ENCODE measurements around the gene RAD51AP1. TPM values are rescaled to one million over a fixed set of nuclear protein-coding genes. Genes with fewer than 3 reads are reported as not detected.

RAD51AP1 gene
- total RNA-seq, 1 experiment from 2014 or later, result 10.8 TPM

- Mint-ChIP-seq H3K9me3 (ENCODE audit: unreplicated experiment) (no peaks in the 10 kb centered on the region), H3K4me3 (ENCODE audit: unreplicated experiment) (no peak overlapping the region), H3K27me3 (ENCODE audit: insufficient read depth, unreplicated experiment) (no peaks in the 10 kb centered on the region), H3K4me1 (ENCODE audit: insufficient read depth, unreplicated experiment) (peaks cover 5% of the 10 kb centered on the region), H3K36me3 (ENCODE audit: insufficient read depth, unreplicated experiment) (peaks cover 9% of the 10 kb centered on the region), H3K27ac (ENCODE audit: low read depth, unreplicated experiment) (peak overlapping the region; percentile 47)
- ChIA-PET CTCF (interaction anchor here (0.7 kb wide), 1 partner anchor 11 kb away, joined by 3 read pairs; no protein-coding TSS in a partner anchor), POLR2A (no interaction called here)
- no peak for DNase-seq (ENCODE audit: unreplicated experiment)
- TF ChIP-seq CTCF (IDR thresholded peaks at IDR 0.05; ENCODE audit: unreplicated experiment), result no peak
- intact Hi-C loops (cut with micrococcal nuclease), result no loop called here
- no TSS peak for BruUV-seq (replicated peaks)
Observed at GRCh38 chr12:4556735-4557530, 18.2 kb downstream of the RAD51AP1 start.

- H3K36me3 Mint-ChIP-seq (ENCODE audit: insufficient read depth, unreplicated experiment), result peaks cover 9% of the 10 kb centered on the region
- peaks cover 5% of the 10 kb centered on the region for H3K4me1 Mint-ChIP-seq (ENCODE audit: insufficient read depth, unreplicated experiment)
- H3K4me3 Mint-ChIP-seq (ENCODE audit: unreplicated experiment), result no peak overlapping the region
- intact Hi-C loops (cut with micrococcal nuclease), result no loop called here
- POLR2A ChIA-PET, result no interaction called here
- BruUV-seq (replicated peaks), result no TSS peak
- CTCF ChIA-PET, result no interaction called here
- no peaks in the 10 kb centered on the region for H3K27me3 Mint-ChIP-seq (ENCODE audit: insufficient read depth, unreplicated experiment)
- H3K9me3 Mint-ChIP-seq (ENCODE audit: unreplicated experiment), result no peaks in the 10 kb centered on the region
- TF ChIP-seq CTCF (IDR thresholded peaks at IDR 0.05; ENCODE audit: unreplicated experiment), result no peak
- no peak for DNase-seq (ENCODE audit: unreplicated experiment)
- H3K27ac Mint-ChIP-seq (ENCODE audit: low read depth, unreplicated experiment), result peak overlapping the region; percentile 47
Observed at GRCh38 chr12:4557586-4557985, 18.9 kb downstream of the RAD51AP1 start.

GRCh38 chr12:4558171-4558570 is 19.5 kb downstream of the RAD51AP1 start:
- Mint-ChIP-seq H3K27ac (ENCODE audit: low read depth, unreplicated experiment) (no peak overlapping the region), H3K27me3 (ENCODE audit: insufficient read depth, unreplicated experiment) (no peaks in the 10 kb centered on the region), H3K4me1 (ENCODE audit: insufficient read depth, unreplicated experiment) (peaks cover 5% of the 10 kb centered on the region), H3K36me3 (ENCODE audit: insufficient read depth, unreplicated experiment) (peaks cover 9% of the 10 kb centered on the region), H3K4me3 (ENCODE audit: unreplicated experiment) (no peak overlapping the region), H3K9me3 (ENCODE audit: unreplicated experiment) (no peaks in the 10 kb centered on the region)
- TF ChIP-seq CTCF (IDR thresholded peaks at IDR 0.05; ENCODE audit: unreplicated experiment), result no peak
- BruUV-seq (replicated peaks), result no TSS peak
- no peak for DNase-seq (ENCODE audit: unreplicated experiment)
- ChIA-PET POLR2A (no interaction called here), CTCF (no interaction called here)
- intact Hi-C loops (cut with micrococcal nuclease), result no loop called here

- no peaks in the 10 kb centered on the region for H3K36me3 Mint-ChIP-seq (ENCODE audit: insufficient read depth, unreplicated experiment)
- H3K27ac Mint-ChIP-seq (ENCODE audit: low read depth, unreplicated experiment), result no peak within 1 kb of the TSS
- H3K9me3 Mint-ChIP-seq (ENCODE audit: unreplicated experiment), result no peaks in the 10 kb centered on the region
- H3K4me3 Mint-ChIP-seq (ENCODE audit: unreplicated experiment), result no peak within 1 kb of the TSS
- ChIA-PET POLR2A (no interaction called here), CTCF (interaction anchor here (0.9 kb wide), 1 partner anchor 140 kb away, joined by 3 read pairs; no protein-coding TSS in a partner anchor)
- TF ChIP-seq CTCF (IDR thresholded peaks at IDR 0.05; ENCODE audit: unreplicated experiment), result no peak
- intact Hi-C loops (cut with micrococcal nuclease), result no loop called here
- DNase-seq (ENCODE audit: unreplicated experiment), result no peak
- no TSS peak for BruUV-seq (replicated peaks)
- H3K4me1 Mint-ChIP-seq (ENCODE audit: insufficient read depth, unreplicated experiment), result no peaks in the 10 kb centered on the region
- H3K27me3 Mint-ChIP-seq (ENCODE audit: insufficient read depth, unreplicated experiment), result no peaks in the 10 kb centered on the region
Observed at GRCh38 chr12:4562034-4562657, 23.5 kb downstream of the RAD51AP1 start, which contains the start of gene DYRK4. TSS of gene DYRK4 (plus strand) at chr12:4562208. CDS start at chr12:4562246, 38 bp downstream.
